ENCODE results near the gene ANKRD55.
"Not testable (repeated sequence)": the region's sequence is repeated elsewhere in the genome, so short reads cannot be mapped to it uniquely, and the experiment has no call there.

ANKRD55 gene

GRCh38 chr5:56142614-56143372 is 90.3 kb downstream of the ANKRD55 start:
- no peak for DNase-seq

- no peak for DNase-seq
Observed at GRCh38 chr5:56142233-56142613, 90.9 kb downstream of the ANKRD55 start.

- DNase-seq: no peak
Observed at GRCh38 chr5:56140073-56140472, 93.1 kb downstream of the ANKRD55 start.

DNA sequence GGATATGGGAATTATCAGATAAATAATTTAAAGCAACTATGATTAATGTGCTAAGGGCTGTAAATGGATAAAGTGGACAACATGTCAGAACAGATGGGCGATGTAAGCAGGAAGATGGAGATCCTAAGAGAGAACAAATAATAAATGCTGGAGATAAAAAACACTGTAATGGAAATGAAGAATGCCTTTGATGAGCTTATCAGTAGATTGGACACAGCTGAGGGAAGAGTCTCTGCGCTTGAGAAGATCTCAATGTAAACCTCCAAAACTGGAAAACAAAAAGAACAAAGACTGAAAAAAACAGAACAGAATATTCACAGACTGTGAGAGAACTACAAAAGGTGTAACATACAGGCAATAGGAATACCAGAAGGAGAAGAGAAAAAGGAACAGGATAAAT is 102.5 kb downstream of the ANKRD55 start:
- no peak for DNase-seq

GRCh38 chr5:56129288-56129687 is 103.8 kb downstream of the ANKRD55 start:
- DNase-seq: no peak

- DNase-seq: no peak
Observed at GRCh38 chr5:56128113-56128512, 105.0 kb downstream of the ANKRD55 start.

GRCh38 chr5:56126487-56127179 is 106.5 kb downstream of the ANKRD55 start:
- no peak for DNase-seq

GRCh38 chr5:56123531-56124243 is 109.4 kb downstream of the ANKRD55 start:
- no peak for DNase-seq

DNA sequence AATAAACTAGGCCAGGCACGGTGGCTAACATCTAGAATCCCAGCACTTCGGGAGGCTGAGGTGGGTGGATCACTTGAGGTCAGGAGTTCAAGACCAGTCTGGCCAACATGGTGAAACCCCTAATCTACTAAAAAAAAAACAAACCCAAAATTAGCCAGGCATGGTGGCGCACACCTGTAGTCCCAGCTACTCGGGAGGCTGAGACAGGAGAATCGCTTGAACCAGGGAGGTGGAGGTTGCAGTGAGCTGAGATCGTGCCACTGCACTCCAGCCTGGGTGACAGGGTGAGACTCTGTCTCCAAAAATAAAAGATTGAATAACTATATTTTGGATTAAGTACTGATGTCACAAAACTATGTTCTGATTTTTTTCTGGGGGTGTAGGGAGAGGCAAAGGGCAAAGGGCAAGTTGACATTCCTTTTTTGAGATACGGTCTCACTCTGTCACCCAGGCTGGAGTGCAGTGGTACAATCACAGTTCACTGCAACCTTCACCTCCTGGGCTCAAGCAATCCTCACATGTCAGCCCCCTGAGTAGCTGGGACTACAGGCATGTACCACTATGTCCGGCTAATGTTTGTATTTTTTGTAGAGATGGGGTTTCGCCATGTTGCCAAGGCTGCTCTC is 110.7 kb downstream of the ANKRD55 start:
- not testable (repeated sequence) for DNase-seq

GRCh38 chr5:56119050-56119449 is 114.1 kb downstream of the ANKRD55 start:
- no peak for DNase-seq

GRCh38 chr5:56116599-56117141 is 116.5 kb downstream of the ANKRD55 start:
- DNase-seq: no peak

GRCh38 chr5:56115589-56115988 is 117.5 kb downstream of the ANKRD55 start:
- DNase-seq: no peak

- no peak for DNase-seq
Observed at GRCh38 chr5:56112526-56113121, 120.5 kb downstream of the ANKRD55 start.

DNA sequence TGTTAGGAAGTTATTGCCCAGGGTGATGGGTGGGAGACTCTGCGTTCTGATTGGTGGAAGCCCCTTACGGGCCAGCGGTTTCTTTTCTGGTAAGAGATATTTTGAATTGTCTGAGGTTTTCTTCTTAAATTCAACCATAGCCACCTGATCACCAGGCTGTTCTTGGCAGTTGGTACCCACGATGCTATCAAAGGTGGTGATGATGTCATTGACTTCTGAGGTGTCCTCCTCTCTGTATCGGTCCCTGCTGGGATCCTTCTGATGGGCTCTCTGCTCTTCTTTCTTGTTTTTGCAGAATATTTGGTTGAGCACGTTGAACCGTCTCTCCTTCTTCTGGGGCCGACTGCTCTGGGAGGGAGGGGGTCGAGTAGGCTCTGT is 121.7 kb downstream of the ANKRD55 start:
- no peak for DNase-seq

- no peak for DNase-seq
Observed at GRCh38 chr5:56110646-56111403, 122.3 kb downstream of the ANKRD55 start.

GRCh38 chr5:56108246-56108645 is 124.9 kb downstream of the ANKRD55 start:
- DNase-seq: no peak

DNA sequence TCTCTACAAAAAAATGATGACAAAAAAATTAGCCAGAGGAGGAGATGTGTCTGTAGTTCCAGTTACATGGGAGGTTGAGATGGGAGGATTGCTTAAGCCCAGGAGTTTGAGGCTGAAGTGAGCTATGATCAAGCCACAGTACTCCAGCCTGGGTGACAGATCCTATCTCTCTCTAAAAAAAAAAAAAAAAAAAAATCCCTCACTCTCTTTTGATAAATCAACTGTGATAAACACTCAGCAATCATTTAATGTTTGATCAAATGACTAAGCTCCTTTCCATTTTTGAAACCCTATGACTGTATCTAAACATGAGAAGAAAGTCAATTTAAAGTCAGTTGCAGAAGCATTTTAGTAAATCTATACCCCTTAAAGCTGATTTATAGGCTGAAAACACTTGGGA is 126.3 kb downstream of the ANKRD55 start:
- no peak for DNase-seq

DNA sequence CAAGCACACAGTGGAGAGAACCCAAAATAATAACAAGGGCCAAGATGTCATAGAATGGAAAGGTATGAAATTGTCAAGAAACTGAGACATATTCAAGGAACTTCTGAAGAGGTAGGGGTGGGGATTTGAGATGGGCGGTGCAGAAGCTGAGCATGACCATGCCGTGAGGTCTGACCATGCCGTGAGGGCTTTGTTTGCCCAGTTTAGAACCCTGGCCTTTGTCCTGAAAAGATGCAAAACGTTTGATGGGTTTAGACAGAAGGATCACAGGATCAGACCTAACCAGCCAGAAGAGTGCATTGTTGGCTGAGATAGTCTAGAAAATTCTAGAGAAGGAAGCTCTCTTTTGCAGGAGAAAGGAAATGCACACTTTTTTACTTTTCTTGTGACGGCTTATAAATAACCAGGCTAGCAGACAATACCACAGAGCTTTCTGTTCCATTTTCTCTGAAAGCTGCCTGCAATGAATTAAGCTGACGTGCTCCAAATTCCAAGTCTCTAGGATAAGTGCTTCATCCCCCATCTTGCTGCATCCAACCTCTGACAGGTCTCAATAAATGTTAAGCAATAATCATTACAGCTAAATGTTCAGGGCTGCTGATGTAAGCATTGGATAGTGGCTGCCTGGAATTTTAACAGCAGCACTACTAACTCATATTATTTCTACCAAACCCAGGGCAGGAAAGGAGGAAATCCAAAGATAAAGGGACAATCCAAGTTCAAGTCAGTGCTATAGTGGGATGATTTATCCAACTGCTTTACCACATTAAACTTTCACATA is 127.4 kb downstream of the ANKRD55 start:
- no peak for DNase-seq

DNA sequence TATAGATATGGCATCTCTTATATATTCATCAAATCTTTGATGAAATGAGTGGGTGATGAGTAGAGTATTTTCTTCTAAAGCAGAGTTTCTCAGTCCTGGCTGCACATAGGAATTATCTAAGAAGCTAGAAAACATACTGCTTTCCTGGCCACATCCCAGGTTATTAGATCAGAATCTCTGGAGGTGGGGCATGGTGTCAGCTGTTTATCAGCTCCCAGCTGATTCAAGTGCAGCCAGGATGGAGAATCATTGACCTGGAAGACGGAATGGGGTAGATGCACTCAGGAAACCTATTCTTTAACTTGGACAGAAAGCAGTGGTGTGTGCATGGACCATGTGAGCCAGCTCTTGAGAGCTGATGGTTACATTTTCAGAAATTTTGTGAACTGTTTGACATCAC is 130.2 kb downstream of the ANKRD55 start:
- DNase-seq: no peak

GRCh38 chr5:56102207-56102606 is 130.9 kb downstream of the ANKRD55 start:
- not testable (repeated sequence) for DNase-seq

DNA sequence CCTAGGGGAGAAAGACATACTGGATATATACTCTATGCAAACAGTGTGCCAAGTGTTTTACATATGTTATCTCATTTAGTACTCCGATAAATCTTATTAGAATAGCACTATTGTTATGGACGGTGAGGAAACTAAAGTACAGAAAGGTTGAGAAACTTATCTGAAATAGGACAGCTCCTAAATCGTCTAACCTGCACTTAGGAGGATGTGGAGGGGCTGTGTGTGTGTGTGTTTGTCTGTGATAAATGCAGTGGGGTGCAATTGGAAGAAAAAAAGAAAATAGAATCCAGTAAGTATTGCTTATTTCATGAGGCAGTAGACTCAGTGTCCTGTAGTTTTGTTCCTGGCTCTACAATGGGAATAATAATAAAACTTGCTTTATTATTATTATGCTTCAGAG is 131.9 kb downstream of the ANKRD55 start:
- DNase-seq: no peak

Data from NCI-H2081 treated with DMSO at 0.1 percent for 48 hours (cell line).